H9 (cell line): ENCODE results near the gene ITGA11. TPM values are rescaled to one million over a fixed set of nuclear protein-coding genes. Genes with fewer than 3 reads are reported as not detected.

Source experiments
- DNase-seq: peaks from one replicate; pipeline ENCODE4 v3.0.0-alpha.2; 2017
- H2AFZ ChIP-seq: one replicate; pipeline ENCODE4 v1.6.1; 2013; ENCODE audit warnings: mild to moderate bottlenecking, low read length, control low read depth, moderate library complexity
- H2AK5ac ChIP-seq: 2 replicates; pipeline ENCODE4 v1.6.1; 2013; ENCODE audit warnings: low read length, control low read depth, mixed read lengths; ENCODE audit not compliant: insufficient read length
- H2BK120ac ChIP-seq: one replicate; pipeline ENCODE4 v1.6.1; 2013; ENCODE audit warnings: low read depth, mild to moderate bottlenecking, low read length, control low read depth, inconsistent platforms; ENCODE audit not compliant: poor library complexity, severe bottlenecking
- H2BK12ac ChIP-seq: 2 replicates; pipeline ENCODE4 v1.6.1; 2013; ENCODE audit warnings: low read length, control low read depth, mixed read lengths, low read depth; ENCODE audit not compliant: insufficient read length
- H2BK15ac ChIP-seq: 2 replicates; pipeline ENCODE4 v1.6.1; 2013; ENCODE audit warnings: low read depth, low read length, control low read depth
- H2BK20ac ChIP-seq: one replicate; pipeline ENCODE4 v1.6.1; 2013; ENCODE audit warnings: low read depth, mild to moderate bottlenecking, low read length, control low read depth, inconsistent platforms; ENCODE audit not compliant: poor library complexity, severe bottlenecking
- H2BK5ac ChIP-seq: 2 replicates; pipeline ENCODE4 v1.6.1; 2013; ENCODE audit warnings: low read length, control low read depth, mixed read lengths; ENCODE audit not compliant: insufficient read length
- H3K14ac ChIP-seq: 2 replicates; pipeline ENCODE4 v1.6.1; 2013; ENCODE audit warnings: low read length, control low read depth; ENCODE audit not compliant: insufficient read depth
- H3K18ac ChIP-seq: 2 replicates; pipeline ENCODE4 v1.6.1; 2013; ENCODE audit warnings: low read depth, mild to moderate bottlenecking, mixed read lengths, low read length, control low read depth; ENCODE audit not compliant: insufficient read length
- H3K23ac ChIP-seq: 2 replicates; pipeline ENCODE4 v1.6.1; 2013; ENCODE audit warnings: low read length, control low read depth, mixed read lengths, low read depth; ENCODE audit not compliant: insufficient read length
- H3K23me2 ChIP-seq: 2 replicates; pipeline ENCODE4 v1.6.1; 2013; ENCODE audit warnings: low read depth, mild to moderate bottlenecking, mixed read lengths, low read length, control low read depth; ENCODE audit not compliant: insufficient read length, poor library complexity, severe bottlenecking
- H3K27ac ChIP-seq: 2 replicates; pipeline ENCODE4 v1.5.1; 2013; ENCODE audit warnings: low read length, control low read depth, mixed read lengths, low read depth; ENCODE audit not compliant: insufficient read length
- H3K27me3 ChIP-seq: 2 replicates; pipeline ENCODE4 v1.6.1; 2013; ENCODE audit warnings: low read length, control low read depth, inconsistent platforms; ENCODE audit not compliant: insufficient read depth
- H3K4ac ChIP-seq: 2 replicates; pipeline ENCODE4 v1.6.1; 2013; ENCODE audit warnings: low read depth, mild to moderate bottlenecking, control low read depth, inconsistent platforms, low read length, moderate library complexity
- H3K4me1 ChIP-seq: 2 replicates; pipeline ENCODE4 v1.6.1; 2013; ENCODE audit warnings: low read length, control low read depth, inconsistent platforms; ENCODE audit not compliant: insufficient read depth
- H3K4me2 ChIP-seq: 2 replicates; pipeline ENCODE4 v1.6.1; 2013; ENCODE audit warnings: low read length, control low read depth, mixed read lengths; ENCODE audit not compliant: insufficient read length, insufficient read depth
- H3K56ac ChIP-seq: 2 replicates; pipeline ENCODE4 v1.6.1; 2013; ENCODE audit warnings: low read depth, mild to moderate bottlenecking, mixed read lengths, low read length, control low read depth; ENCODE audit not compliant: insufficient read length
- H3K79me1 ChIP-seq: 2 replicates; pipeline ENCODE4 v1.6.1; 2013; ENCODE audit warnings: low read depth, mild to moderate bottlenecking, moderate library complexity, low read length, control low read depth, inconsistent platforms; ENCODE audit not compliant: insufficient read depth, poor library complexity, severe bottlenecking
- H3K79me2 ChIP-seq: 2 replicates; pipeline ENCODE4 v1.6.1; 2013; ENCODE audit warnings: low read length, control low read depth, inconsistent platforms; ENCODE audit not compliant: insufficient read depth
- H3K9ac ChIP-seq: 2 replicates; pipeline ENCODE4 v1.6.1; 2013; ENCODE audit warnings: low read length, control low read depth, mixed read lengths; ENCODE audit not compliant: insufficient read length; ENCODE audit errors: extremely low read depth
- H3K9me3 ChIP-seq: one replicate; pipeline ENCODE4 v1.6.1; 2013; ENCODE audit warnings: low read depth, low read length, inconsistent platforms; ENCODE audit not compliant: control insufficient read depth
- H3T11ph ChIP-seq: one replicate; pipeline ENCODE4 v1.6.1; 2013; ENCODE audit warnings: mild to moderate bottlenecking, low read length, control low read depth, inconsistent platforms
- H4K20me1 ChIP-seq: one replicate; pipeline ENCODE4 v1.6.1; 2013; ENCODE audit not compliant: control insufficient read depth, insufficient read length, insufficient read depth
- H4K5ac ChIP-seq: 2 replicates; pipeline ENCODE4 v1.6.1; 2013; ENCODE audit warnings: low read depth, mild to moderate bottlenecking, mixed read lengths, low read length, control low read depth; ENCODE audit not compliant: insufficient read length
- H4K8ac ChIP-seq: replicated peaks from 2 replicates; pipeline ENCODE4 v1.6.1; 2013; ENCODE audit warnings: low read length, control low read depth, mixed read lengths, low read depth; ENCODE audit not compliant: insufficient read length
- H4K91ac ChIP-seq: 2 replicates; pipeline ENCODE4 v1.6.1; 2013; ENCODE audit warnings: low read depth, mild to moderate bottlenecking, moderate library complexity, mixed read lengths, low read length, control low read depth; ENCODE audit not compliant: insufficient read length
- H3K27ac Mint-ChIP-seq, 3 experiments: 2 replicates in 2 of 3; 3 replicates in 1 of 3; pipeline ENCODE4 v1.8.0; 2020 to 2021; ENCODE audit warnings: mixed read lengths in 3 of 3, mild to moderate bottlenecking in 1 of 3, moderate library complexity in 1 of 3
- H3K27me3 Mint-ChIP-seq: 2 replicates; pipeline ENCODE4 v1.8.0; 2021; ENCODE audit warnings: low read depth, mild to moderate bottlenecking, moderate library complexity, mixed read lengths
- H3K36me3 Mint-ChIP-seq, 3 experiments: 2 replicates in 2 of 3; 3 replicates in 1 of 3; pipeline ENCODE4 v1.8.0; 2020 to 2021; ENCODE audit warnings: low read depth in 3 of 3, mixed read lengths in 3 of 3; ENCODE audit not compliant: insufficient read depth in 1 of 3
- H3K4me1 Mint-ChIP-seq, 2 experiments: 2 replicates each; pipeline ENCODE4 v1.8.0; 2020; ENCODE audit warnings: mixed read lengths in 2 of 2
- H3K4me3 Mint-ChIP-seq, 2 experiments: 2 replicates in 1 of 2; 3 replicates in 1 of 2; pipeline ENCODE4 v1.8.0; 2020 to 2021; ENCODE audit warnings: mild to moderate bottlenecking in 2 of 2, mixed read lengths in 2 of 2, moderate library complexity in 1 of 2
- H3K9me3 Mint-ChIP-seq, 2 experiments: 2 replicates in 1 of 2; 3 replicates in 1 of 2; pipeline ENCODE4 v1.8.0; 2020; ENCODE audit warnings: mild to moderate bottlenecking in 2 of 2, mixed read lengths in 2 of 2, moderate library complexity in 1 of 2
- CTCF ChIP-seq: fragments of 200-600 bp; sonication (generic); conservative IDR thresholded peaks from 3 replicates; pipeline ENCODE4 v1.8.0; 2021; ENCODE audit warnings: antibody characterized with exemption, mild to moderate bottlenecking
- WGBS: extraction: QIAGEN DNeasy Blood & Tissue Kit; methylation state at CpG from one replicate; pipeline ENCODE4 v1.1.7; 2013; ENCODE audit warnings: missing lambda C conversion rate, low lambda C conversion rate, mixed read lengths; ENCODE audit not compliant: insufficient read length; ENCODE audit errors: extremely low coverage; 5-methylcytosine and 5-hydroxymethylcytosine counted together
- total RNA-seq: library from RNA; stranded (reverse); gene quantifications from 2 replicates; pipeline ENCODE4 v1.2.1, GENCODE V29; 2021

The ITGA11 gene
- total RNA-seq, 1 experiment from 2014 or later = 0.07 TPM

- no CpG with 5 or more reads among the region's 5 CpGs for WGBS
- peaks cover 0 to 3% of the 10 kb centered on the region in 2 experiments; a peak in 1 of 5 replicates for H3K9me3 Mint-ChIP-seq
- Histone ChIP-seq H3K27me3 (no peaks in the 10 kb centered on the region), H3K23me2 (no peaks in the 10 kb centered on the region), H2BK20ac (no peak overlapping the region), H4K5ac (no peak overlapping the region), H2BK12ac (no peak overlapping the region), H3K4me2 (peak overlapping the region; percentile 48), H3K18ac (no peak overlapping the region), H3K79me2 (no peaks in the 10 kb centered on the region), H2AFZ (no peak overlapping the region), H3K4me1 (peaks cover 5% of the 10 kb centered on the region; the same call in 1 of the 2 replicates), H3K4ac (no peak overlapping the region), H4K91ac (no peak overlapping the region), H3K79me1 (no peaks in the 10 kb centered on the region), H3K14ac (no peak overlapping the region), H2BK5ac (peak overlapping the region; percentile 79), H3K23ac (no peak overlapping the region), H3K9me3 (no peaks in the 10 kb centered on the region), H4K20me1 (no peaks in the 10 kb centered on the region), H3K56ac (no peak overlapping the region), H2BK15ac (no peak overlapping the region), H3T11ph (no peak overlapping the region), H2BK120ac (no peak overlapping the region), H2AK5ac (no peak overlapping the region), H4K8ac (no peak overlapping the region), H3K9ac (peak overlapping the region; percentile 8), H3K27ac (peak overlapping the region; percentile 33)
- no peaks in the 10 kb centered on the region for H3K27me3 Mint-ChIP-seq
- H3K36me3 Mint-ChIP-seq = peaks cover 0 to 2% (median 0%) of the 10 kb centered on the region in 3 experiments; a peak in 3 of 7 replicates
- TF ChIP-seq CTCF = no peak
- peak overlapping the region; percentile 3 to 14; a peak in 1 of 5 replicates for H3K4me3 Mint-ChIP-seq
- H3K27ac Mint-ChIP-seq = peak overlapping the region; percentile 15 to 94 (median 85); a peak in 5 of 7 replicates
- H3K4me1 Mint-ChIP-seq = peaks cover 46 to 52% of the 10 kb centered on the region in 2 experiments
- DNase-seq = no peak
Observed at GRCh38 chr15:68262514-68263356, 169.2 kb downstream of the ITGA11 start.
